ENCODE results near the gene WDR38. TPM values are rescaled to one million over a fixed set of nuclear protein-coding genes. Genes with fewer than 3 reads are reported as not detected.
A peak's percentile ranks its signal among the peaks of the same experiment; 100 is the strongest.

WDR38 gene
- total and polyA plus RNA-seq, 2 of the 13 experiments (the other 11 are each of a cell fraction or from before 2014, with no cell fraction given): not detected

DNA sequence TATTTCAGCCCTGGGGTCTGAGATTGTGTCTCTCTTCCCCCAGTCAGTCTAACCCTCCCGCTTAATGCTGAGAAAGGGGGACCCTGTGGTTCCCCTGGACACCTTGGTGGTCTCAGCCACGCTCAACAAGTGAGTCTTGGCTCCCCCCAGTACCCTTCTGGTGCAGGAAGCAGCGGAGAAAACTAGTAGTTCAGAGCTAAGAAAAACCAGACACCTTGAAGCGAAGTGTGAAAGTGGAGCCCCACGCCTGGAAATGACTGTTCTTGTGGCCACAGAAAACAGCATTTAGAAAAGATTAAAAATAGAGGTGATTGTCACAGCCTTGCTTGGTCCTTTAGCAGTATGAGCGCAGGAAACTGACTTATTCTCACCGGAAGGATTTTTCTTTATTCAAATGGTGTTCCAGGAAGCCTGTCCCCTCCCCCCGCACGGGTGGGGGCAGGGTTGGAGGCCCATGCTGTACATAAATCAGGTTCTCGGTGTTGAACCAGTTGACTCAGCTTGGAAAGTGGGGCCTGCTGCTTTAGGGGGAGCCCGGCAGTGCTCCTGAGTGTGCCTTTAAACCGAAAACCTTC lies 16.8 kb downstream of the WDR38 start (continued):
- TF ChIP-seq, protein P1, sequence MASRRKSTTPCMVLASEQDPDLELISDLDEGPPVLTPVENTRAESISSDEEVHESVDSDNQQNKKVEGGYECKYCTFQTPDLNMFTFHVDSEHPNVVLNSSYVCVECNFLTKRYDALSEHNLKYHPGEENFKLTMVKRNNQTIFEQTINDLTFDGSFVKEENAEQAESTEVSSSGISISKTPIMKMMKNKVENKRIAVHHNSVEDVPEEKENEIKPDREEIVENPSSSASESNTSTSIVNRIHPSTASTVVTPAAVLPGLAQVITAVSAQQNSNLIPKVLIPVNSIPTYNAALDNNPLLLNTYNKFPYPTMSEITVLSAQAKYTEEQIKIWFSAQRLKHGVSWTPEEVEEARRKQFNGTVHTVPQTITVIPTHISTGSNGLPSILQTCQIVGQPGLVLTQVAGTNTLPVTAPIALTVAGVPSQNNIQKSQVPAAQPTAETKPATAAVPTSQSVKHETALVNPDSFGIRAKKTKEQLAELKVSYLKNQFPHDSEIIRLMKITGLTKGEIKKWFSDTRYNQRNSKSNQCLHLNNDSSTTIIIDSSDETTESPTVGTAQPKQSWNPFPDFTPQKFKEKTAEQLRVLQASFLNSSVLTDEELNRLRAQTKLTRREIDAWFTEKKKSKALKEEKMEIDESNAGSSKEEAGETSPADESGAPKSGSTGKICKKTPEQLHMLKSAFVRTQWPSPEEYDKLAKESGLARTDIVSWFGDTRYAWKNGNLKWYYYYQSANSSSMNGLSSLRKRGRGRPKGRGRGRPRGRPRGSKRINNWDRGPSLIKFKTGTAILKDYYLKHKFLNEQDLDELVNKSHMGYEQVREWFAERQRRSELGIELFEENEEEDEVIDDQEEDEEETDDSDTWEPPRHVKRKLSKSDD (CRISPR knock-in tag; IDR thresholded peaks at IDR 0.05; ENCODE audit: low read depth): no peak
- TF ChIP-seq SAP130 (CRISPR knock-in tag; IDR thresholded peaks at IDR 0.05; ENCODE audit: low read depth): peak; percentile 67
- peak; percentile 20; the same call in 1 of the 2 replicates for TF ChIP-seq ERF (CRISPR knock-in tag; IDR thresholded peaks at IDR 0.05)
- no peak for TF ChIP-seq GTF3A (CRISPR knock-in tag; conservative IDR thresholded peaks at IDR 0.05)
- TF ChIP-seq HNRNPL (IDR thresholded peaks at IDR 0.05; ENCODE audit: low read depth, low read length): no peak
- peak; percentile 70 for TF ChIP-seq ZNF781 (CRISPR knock-in tag; IDR thresholded peaks at IDR 0.05; ENCODE audit: borderline replicate concordance, not compliant biosample characterization)
- peak; percentile 15; the same call in 1 of the 2 replicates for TF ChIP-seq SPEN (CRISPR knock-in tag; IDR thresholded peaks at IDR 0.05; ENCODE audit: low read depth)
- TF ChIP-seq MIER2 (CRISPR knock-in tag; IDR thresholded peaks at IDR 0.05): no peak
- 0 out of 4 replicates have a peak, but pooled peaks of 1 of the 2 experiments have one; percentile 26 for TF ChIP-seq POLR2A (IDR thresholded peaks at IDR 0.05; ENCODE audit: insufficient read depth in 1 of 2, low read depth in 2 of 2, low read length in 2 of 2)
- TF ChIP-seq HOXA5 (CRISPR knock-in tag; IDR thresholded peaks at IDR 0.05): no peak
- peak in 1 of 2 experiments; percentile 31; a peak in 1 of 4 replicates for TF ChIP-seq EP300 (IDR thresholded peaks at IDR 0.05; ENCODE audit: low read depth in 2 of 2, low read length in 2 of 2)
- no peak for TF ChIP-seq EP300 (CRISPR knock-in tag; IDR thresholded peaks at IDR 0.05; ENCODE audit: borderline replicate concordance)
- TF ChIP-seq CHD2 (IDR thresholded peaks at IDR 0.05; ENCODE audit: low read depth, low read length): peak; percentile 69; the same call in 1 of the 2 replicates
- TF ChIP-seq RCOR2 (CRISPR knock-in tag; IDR thresholded peaks at IDR 0.05): no peak
- TF ChIP-seq KDM3A (CRISPR knock-in tag; IDR thresholded peaks at IDR 0.05; ENCODE audit: low read depth): no peak
- TF ChIP-seq MTF2 (CRISPR knock-in tag; IDR thresholded peaks at IDR 0.05; ENCODE audit: borderline replicate concordance): no peak
- no peak for TF ChIP-seq NONO (IDR thresholded peaks at IDR 0.05)
- TF ChIP-seq NONO (CRISPR knock-in tag; conservative IDR thresholded peaks at IDR 0.05): no peak
- TF ChIP-seq KLF12 (CRISPR knock-in tag; IDR thresholded peaks at IDR 0.05; ENCODE audit: borderline replicate concordance): no peak
- TF ChIP-seq, protein P2, sequence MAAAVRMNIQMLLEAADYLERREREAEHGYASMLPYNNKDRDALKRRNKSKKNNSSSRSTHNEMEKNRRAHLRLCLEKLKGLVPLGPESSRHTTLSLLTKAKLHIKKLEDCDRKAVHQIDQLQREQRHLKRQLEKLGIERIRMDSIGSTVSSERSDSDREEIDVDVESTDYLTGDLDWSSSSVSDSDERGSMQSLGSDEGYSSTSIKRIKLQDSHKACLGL (CRISPR knock-in tag; IDR thresholded peaks at IDR 0.05): no peak
- TF ChIP-seq, protein P3, sequence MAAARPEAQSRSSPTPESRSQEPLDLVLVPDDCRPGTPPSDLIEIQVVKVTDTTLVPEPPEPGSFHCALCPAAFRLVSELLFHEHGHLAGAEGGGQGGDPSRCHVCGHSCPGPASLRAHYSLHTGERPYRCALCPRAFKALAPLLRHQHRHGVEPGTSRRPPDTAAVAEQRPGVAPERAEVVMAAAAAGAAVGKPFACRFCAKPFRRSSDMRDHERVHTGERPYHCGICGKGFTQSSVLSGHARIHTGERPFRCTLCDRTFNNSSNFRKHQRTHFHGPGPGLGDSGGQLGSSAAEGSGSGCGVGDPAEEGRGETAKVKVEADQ (CRISPR knock-in tag; IDR thresholded peaks at IDR 0.05; ENCODE audit: borderline replicate concordance): no peak
- TF ChIP-seq NFYC (CRISPR knock-in tag; IDR thresholded peaks at IDR 0.05): no peak
- no peak for TF ChIP-seq RFXAP (CRISPR knock-in tag; IDR thresholded peaks at IDR 0.05; ENCODE audit: borderline replicate concordance)
- peak; percentile 62; the same call in 1 of the 2 replicates for TF ChIP-seq THAP11 (CRISPR knock-in tag; IDR thresholded peaks at IDR 0.05)
- 0 out of 2 replicates have a peak, but pooled peaks have one; percentile 14 for TF ChIP-seq MYC (CRISPR knock-in tag; IDR thresholded peaks at IDR 0.05; ENCODE audit: borderline replicate concordance)
- TF ChIP-seq, protein P4, sequence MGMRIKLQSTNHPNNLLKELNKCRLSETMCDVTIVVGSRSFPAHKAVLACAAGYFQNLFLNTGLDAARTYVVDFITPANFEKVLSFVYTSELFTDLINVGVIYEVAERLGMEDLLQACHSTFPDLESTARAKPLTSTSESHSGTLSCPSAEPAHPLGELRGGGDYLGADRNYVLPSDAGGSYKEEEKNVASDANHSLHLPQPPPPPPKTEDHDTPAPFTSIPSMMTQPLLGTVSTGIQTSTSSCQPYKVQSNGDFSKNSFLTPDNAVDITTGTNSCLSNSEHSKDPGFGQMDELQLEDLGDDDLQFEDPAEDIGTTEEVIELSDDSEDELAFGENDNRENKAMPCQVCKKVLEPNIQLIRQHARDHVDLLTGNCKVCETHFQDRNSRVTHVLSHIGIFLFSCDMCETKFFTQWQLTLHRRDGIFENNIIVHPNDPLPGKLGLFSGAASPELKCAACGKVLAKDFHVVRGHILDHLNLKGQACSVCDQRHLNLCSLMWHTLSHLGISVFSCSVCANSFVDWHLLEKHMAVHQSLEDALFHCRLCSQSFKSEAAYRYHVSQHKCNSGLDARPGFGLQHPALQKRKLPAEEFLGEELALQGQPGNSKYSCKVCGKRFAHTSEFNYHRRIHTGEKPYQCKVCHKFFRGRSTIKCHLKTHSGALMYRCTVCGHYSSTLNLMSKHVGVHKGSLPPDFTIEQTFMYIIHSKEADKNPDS (CRISPR knock-in tag; IDR thresholded peaks at IDR 0.05): no peak
- TF ChIP-seq ZNF484 (CRISPR knock-in tag; IDR thresholded peaks at IDR 0.05; ENCODE audit: borderline replicate concordance, low read depth): no peak
